Natural killer cell treated with Interleukin-12 subunit alpha and Interleukin-12 subunit beta and Interleukin-15 and Interleukin-18, amount 100 ng/mL, for 72 hours (primary cell): ENCODE data around the gene ADAMTSL2. TPM values are rescaled to one million over a fixed set of nuclear protein-coding genes. Genes with fewer than 3 reads are reported as not detected.
"Not testable (repeated sequence)": the region's sequence is repeated elsewhere in the genome, so short reads cannot be mapped to it uniquely, and the experiment has no call there.

Source experiments
- ATAC-seq, 2 donors: fragments of 150-1000 bp; cut with Tn5 transposase in 1 of 2; sonication (Bioruptor Pico), chemical (Tn5 transposase) in 1 of 2; 2 replicates each; pipeline ENCODE4 v1.10.0; 2021
- DNase-seq: peaks from one replicate; pipeline ENCODE4 v3.0.0; 2022; ENCODE audit warnings: low spot score
- H3K27ac Mint-ChIP-seq, 2 donors: 1 replicate in 1 of 2; 2 replicates in 1 of 2; pipeline ENCODE4 v1.8.0; 2022; ENCODE audit warnings: mixed read lengths in 2 of 2, mild to moderate bottlenecking in 1 of 2, moderate library complexity in 1 of 2
- H3K27me3 Mint-ChIP-seq, 2 donors: 1 replicate in 1 of 2; 2 replicates in 1 of 2; pipeline ENCODE4 v1.8.0; 2022; ENCODE audit warnings: mixed read lengths in 2 of 2
- H3K36me3 Mint-ChIP-seq: one replicate; pipeline ENCODE4 v1.8.0; 2022; ENCODE audit warnings: mixed read lengths
- H3K4me1 Mint-ChIP-seq, 2 donors: 1 replicate in 1 of 2; 2 replicates in 1 of 2; pipeline ENCODE4 v1.8.0; 2022; ENCODE audit warnings: low read depth in 2 of 2, mixed read lengths in 2 of 2, mild to moderate bottlenecking in 1 of 2
- H3K4me3 Mint-ChIP-seq: one replicate; pipeline ENCODE4 v1.8.0; 2022; ENCODE audit warnings: mixed read lengths
- H3K9me3 Mint-ChIP-seq: 2 replicates; pipeline ENCODE4 v1.8.0; 2022; ENCODE audit warnings: mixed read lengths
- total RNA-seq, 2 donors: library from RNA; stranded (reverse); gene quantifications; one replicate each; pipeline ENCODE4 v1.2.3, GENCODE V29; 2022

The ADAMTSL2 gene
- total RNA-seq, 2 donors from 2014 or later, result not detected

- DNase-seq (peak; percentile 81), ATAC-seq (peak; percentile 60 to 82)
- Mint-ChIP-seq H3K4me1 (peaks cover 17 to 22% of the 10 kb centered on the region in 2 donors), H3K9me3 (no peaks in the 10 kb centered on the region), H3K4me3 (peak overlapping the region; percentile 80), H3K36me3 (no peaks in the 10 kb centered on the region), H3K27me3 (peaks cover 5 to 13% of the 10 kb centered on the region in 2 donors), H3K27ac (peak overlapping the region; percentile 38 to 90)
These were observed 24.0 kb downstream of the ADAMTSL2 start for GRCh38 chr9:133558191-133559126.

DNA sequence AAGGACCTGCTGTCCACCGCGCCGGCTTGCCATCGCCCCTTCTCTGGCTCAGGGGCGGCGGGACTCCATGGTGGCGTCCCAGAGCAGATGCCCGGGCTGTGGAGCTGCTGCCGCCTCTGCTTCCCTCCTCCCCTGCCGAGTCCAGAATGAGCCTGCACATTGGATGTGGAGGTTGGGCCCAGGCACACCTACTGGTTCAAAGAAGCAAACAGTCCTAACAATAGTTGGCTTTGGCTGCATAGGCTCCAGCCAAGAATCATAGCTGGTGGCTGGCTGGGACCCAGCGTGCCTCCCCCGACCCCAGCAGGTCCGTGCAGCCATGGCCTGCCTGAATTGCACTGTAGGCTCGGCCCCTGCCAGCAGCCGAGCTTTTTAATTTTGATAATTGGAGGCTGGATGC lies 25.8 kb downstream of the ADAMTSL2 start:
- no peak overlapping the region for H3K4me3 Mint-ChIP-seq
- no peaks in the 10 kb centered on the region for H3K36me3 Mint-ChIP-seq
- H3K9me3 Mint-ChIP-seq, result no peaks in the 10 kb centered on the region
- peaks cover 18 to 22% of the 10 kb centered on the region in 2 donors for H3K4me1 Mint-ChIP-seq
- no peak for DNase-seq
- peaks cover 5 to 13% of the 10 kb centered on the region in 2 donors for H3K27me3 Mint-ChIP-seq
- ATAC-seq, result no peak
- H3K27ac Mint-ChIP-seq, result no peak overlapping the region

DNA sequence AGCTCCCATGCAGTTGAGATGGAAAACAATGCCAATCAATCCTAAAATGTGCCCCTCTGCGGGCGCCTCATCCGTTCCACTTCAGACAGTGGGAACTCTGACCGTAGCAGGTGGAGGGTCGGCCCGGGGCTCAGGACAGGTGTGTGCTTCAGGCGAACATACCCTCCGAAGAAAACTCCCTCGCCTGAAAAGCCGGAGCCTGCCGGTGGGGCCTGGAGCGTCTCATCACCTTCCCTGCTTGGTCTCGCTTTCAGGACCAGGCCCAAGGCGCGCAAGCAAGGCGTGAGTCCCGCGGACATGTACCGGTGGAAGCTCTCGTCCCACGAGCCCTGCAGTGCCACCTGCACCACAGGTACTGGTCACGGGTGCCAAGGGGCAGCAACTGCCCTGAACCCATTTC lies 26.4 kb downstream of the ADAMTSL2 start:
- Mint-ChIP-seq H3K4me3 (no peak overlapping the region), H3K9me3 (no peaks in the 10 kb centered on the region), H3K4me1 (peaks cover 18 to 22% of the 10 kb centered on the region in 2 donors), H3K27me3 (peaks cover 5 to 13% of the 10 kb centered on the region in 2 donors), H3K36me3 (no peaks in the 10 kb centered on the region), H3K27ac (no peak overlapping the region)
- ATAC-seq (no peak), DNase-seq (no peak)

DNA sequence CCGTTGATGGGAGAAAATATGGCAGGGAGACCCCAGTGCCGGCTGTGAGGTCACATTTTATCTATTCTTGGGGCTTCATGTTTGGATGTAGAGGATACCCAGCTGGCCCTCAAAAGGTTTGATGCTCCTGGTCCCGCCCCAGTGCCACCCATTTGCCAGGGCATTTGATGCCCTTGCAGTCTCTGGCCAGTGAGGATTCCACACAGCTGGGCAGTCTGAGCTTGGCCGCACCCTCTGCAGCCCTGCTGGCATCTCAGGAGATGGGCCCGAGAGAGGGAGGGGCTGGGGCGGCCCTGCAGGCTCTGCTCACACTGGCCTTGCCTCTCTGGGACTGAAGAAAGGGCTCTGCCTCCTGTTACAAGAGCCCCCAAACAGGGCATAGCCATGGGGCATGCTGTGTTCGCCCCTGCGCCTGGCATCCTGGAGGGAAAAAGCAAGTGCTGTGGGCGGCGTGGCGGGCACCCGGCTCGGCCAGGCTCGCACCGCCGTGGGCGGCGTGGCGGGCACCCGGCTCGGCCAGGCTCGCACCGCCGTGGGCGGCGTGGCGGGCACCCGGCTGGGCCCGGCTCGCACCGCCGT lies 27.6 kb downstream of the ADAMTSL2 start:
- H3K27ac Mint-ChIP-seq, result no peak overlapping the region
- peaks cover 5 to 9% of the 10 kb centered on the region in 2 donors for H3K27me3 Mint-ChIP-seq
- no peak overlapping the region for H3K4me3 Mint-ChIP-seq
- no peaks in the 10 kb centered on the region for H3K9me3 Mint-ChIP-seq
- H3K36me3 Mint-ChIP-seq, result no peaks in the 10 kb centered on the region
- ATAC-seq (no peak), DNase-seq (no peak)
- peaks cover 18 to 22% of the 10 kb centered on the region in 2 donors for H3K4me1 Mint-ChIP-seq

DNA sequence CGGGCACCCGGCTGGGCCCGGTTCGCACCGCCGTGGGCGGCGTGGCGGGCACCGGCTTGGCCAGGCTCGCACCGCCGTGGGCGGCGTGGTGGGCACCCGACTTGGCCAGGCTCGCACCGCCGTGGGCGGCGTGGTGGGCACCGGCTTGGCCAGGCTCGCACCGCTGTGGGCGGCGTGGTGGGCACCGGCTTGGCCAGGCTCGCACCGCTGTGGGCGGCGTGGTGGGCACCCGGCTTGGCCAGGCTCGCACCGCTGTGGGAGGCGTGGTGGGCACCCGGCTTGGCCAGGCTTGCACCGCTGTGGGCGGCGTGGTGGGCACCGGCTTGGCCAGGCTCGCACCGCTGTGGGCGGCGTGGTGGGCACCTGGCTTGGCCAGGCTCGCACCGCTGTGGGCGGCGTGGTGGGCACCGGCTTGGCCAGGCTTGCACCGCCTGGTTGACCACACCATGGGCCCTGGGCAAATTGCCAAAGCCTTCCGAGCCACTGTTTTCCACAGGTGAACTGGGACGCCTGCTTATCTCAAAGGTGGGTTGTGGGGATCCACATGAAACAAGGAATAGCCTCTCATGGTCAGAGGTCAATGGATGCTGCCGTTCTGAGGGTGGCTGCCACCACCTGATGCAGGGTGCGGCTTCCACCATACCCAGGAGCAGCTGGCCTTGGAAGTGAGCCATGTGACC lies 28.2 kb downstream of the ADAMTSL2 start:
- no peak overlapping the region for H3K4me3 Mint-ChIP-seq
- no peaks in the 10 kb centered on the region for H3K9me3 Mint-ChIP-seq
- no peak overlapping the region for H3K27ac Mint-ChIP-seq
- H3K36me3 Mint-ChIP-seq, result no peaks in the 10 kb centered on the region
- H3K27me3 Mint-ChIP-seq, result peaks cover 5 to 11% of the 10 kb centered on the region in 2 donors
- peaks cover 16 to 18% of the 10 kb centered on the region in 2 donors for H3K4me1 Mint-ChIP-seq
- DNase-seq, result no peak
- no peak for ATAC-seq

DNA sequence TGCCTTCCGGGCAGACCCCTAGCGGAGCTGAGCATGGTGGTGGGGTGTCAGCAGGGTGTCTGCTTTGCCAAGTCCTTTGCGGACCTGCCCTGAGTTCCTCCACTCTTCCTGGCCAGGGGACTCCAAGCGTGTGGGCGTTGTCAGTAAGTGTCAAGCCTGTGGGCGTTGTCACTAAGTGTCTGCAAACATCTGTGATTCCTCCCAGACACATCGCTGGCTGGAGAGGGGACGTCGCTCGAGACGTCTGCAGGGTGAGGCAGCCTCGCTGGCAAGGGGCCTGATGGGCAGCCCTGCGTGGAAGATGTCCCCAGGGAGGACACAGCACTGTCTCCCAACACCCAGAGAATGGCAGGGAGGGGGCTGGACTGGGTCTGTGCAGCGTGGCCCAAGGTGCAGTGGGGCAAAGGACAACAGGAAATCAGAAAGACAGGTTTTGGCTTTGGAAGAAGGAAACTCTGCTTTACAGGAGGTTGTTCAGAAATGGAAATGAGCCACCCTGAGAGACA lies 28.8 kb downstream of the ADAMTSL2 start:
- Mint-ChIP-seq H3K27ac (no peak overlapping the region), H3K36me3 (no peaks in the 10 kb centered on the region), H3K9me3 (no peaks in the 10 kb centered on the region), H3K4me3 (no peak overlapping the region), H3K27me3 (peaks cover 5 to 11% of the 10 kb centered on the region in 2 donors), H3K4me1 (peaks cover 10 to 12% of the 10 kb centered on the region in 2 donors)
- DNase-seq, result no peak
- ATAC-seq, result no peak

GRCh38 chr9:133563814-133564213 lies 29.3 kb downstream of the ADAMTSL2 start:
- not testable (repeated sequence) for H3K27ac Mint-ChIP-seq, DNase-seq, H3K36me3 Mint-ChIP-seq, H3K4me1 Mint-ChIP-seq, ATAC-seq, H3K4me3 Mint-ChIP-seq, H3K9me3 Mint-ChIP-seq
- H3K27me3 Mint-ChIP-seq, result peaks cover 5 to 10% of the 10 kb centered on the region in 2 donors

GRCh38 chr9:133564451-133565116 lies 30.1 kb downstream of the ADAMTSL2 start:
- Mint-ChIP-seq H3K27ac (no peak overlapping the region), H3K36me3 (no peaks in the 10 kb centered on the region)

GRCh38 chr9:133566382-133566781 lies 31.9 kb downstream of the ADAMTSL2 start:
- no peak overlapping the region for H3K4me3 Mint-ChIP-seq
- ATAC-seq (no peak), DNase-seq (no peak)
- peaks cover 2 to 4% of the 10 kb centered on the region in 2 donors for H3K4me1 Mint-ChIP-seq
- H3K27me3 Mint-ChIP-seq, result peaks cover 7 to 8% of the 10 kb centered on the region in 2 donors
- no peak overlapping the region for H3K27ac Mint-ChIP-seq
- no peaks in the 10 kb centered on the region for H3K9me3 Mint-ChIP-seq
- H3K36me3 Mint-ChIP-seq, result no peaks in the 10 kb centered on the region

More at GRCh38 chr9:133564451-133565116, 30.1 kb downstream of the ADAMTSL2 start:
- ATAC-seq (no peak), DNase-seq (no peak)
- H3K4me3 Mint-ChIP-seq, result no peak overlapping the region
- peaks cover 4 to 6% of the 10 kb centered on the region in 2 donors for H3K4me1 Mint-ChIP-seq
- H3K27me3 Mint-ChIP-seq, result peaks cover 8 to 11% of the 10 kb centered on the region in 2 donors
- no peaks in the 10 kb centered on the region for H3K9me3 Mint-ChIP-seq

GRCh38 chr9:133566817-133567216 lies 32.3 kb downstream of the ADAMTSL2 start:
- H3K9me3 Mint-ChIP-seq, result no peaks in the 10 kb centered on the region
- DNase-seq, result no peak
- H3K4me1 Mint-ChIP-seq, result peaks cover 2 to 4% of the 10 kb centered on the region in 2 donors
- ATAC-seq, result peak in 1 of 2 donors; percentile 2
- peaks cover 6 to 8% of the 10 kb centered on the region in 2 donors for H3K27me3 Mint-ChIP-seq
- no peak overlapping the region for H3K27ac Mint-ChIP-seq
- H3K4me3 Mint-ChIP-seq, result no peak overlapping the region
- H3K36me3 Mint-ChIP-seq, result no peaks in the 10 kb centered on the region

DNA sequence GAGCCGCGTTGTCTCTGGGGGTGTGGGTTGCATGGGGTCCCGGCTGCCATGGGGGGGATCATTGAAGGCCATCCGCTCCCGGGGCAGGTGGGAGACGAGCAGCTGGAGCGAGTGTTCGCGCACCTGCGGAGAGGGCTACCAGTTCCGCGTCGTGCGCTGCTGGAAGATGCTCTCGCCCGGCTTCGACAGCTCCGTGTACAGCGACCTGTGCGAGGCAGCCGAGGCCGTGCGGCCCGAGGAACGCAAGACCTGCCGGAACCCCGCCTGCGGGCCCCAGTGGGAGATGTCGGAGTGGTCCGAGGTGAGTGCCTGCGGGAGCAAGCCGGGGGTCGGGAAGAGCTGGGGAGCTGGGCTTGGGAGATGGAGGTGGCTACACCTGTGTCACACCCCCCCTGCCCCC lies 33.7 kb downstream of the ADAMTSL2 start:
- H3K4me3 Mint-ChIP-seq, result no peak overlapping the region
- H3K4me1 Mint-ChIP-seq, result peaks cover 2 to 4% of the 10 kb centered on the region in 2 donors
- no peak for DNase-seq
- H3K27me3 Mint-ChIP-seq, result peaks cover 6 to 8% of the 10 kb centered on the region in 2 donors
- H3K9me3 Mint-ChIP-seq, result no peaks in the 10 kb centered on the region
- no peak for ATAC-seq
- H3K36me3 Mint-ChIP-seq, result no peaks in the 10 kb centered on the region
- H3K27ac Mint-ChIP-seq, result no peak overlapping the region

DNA sequence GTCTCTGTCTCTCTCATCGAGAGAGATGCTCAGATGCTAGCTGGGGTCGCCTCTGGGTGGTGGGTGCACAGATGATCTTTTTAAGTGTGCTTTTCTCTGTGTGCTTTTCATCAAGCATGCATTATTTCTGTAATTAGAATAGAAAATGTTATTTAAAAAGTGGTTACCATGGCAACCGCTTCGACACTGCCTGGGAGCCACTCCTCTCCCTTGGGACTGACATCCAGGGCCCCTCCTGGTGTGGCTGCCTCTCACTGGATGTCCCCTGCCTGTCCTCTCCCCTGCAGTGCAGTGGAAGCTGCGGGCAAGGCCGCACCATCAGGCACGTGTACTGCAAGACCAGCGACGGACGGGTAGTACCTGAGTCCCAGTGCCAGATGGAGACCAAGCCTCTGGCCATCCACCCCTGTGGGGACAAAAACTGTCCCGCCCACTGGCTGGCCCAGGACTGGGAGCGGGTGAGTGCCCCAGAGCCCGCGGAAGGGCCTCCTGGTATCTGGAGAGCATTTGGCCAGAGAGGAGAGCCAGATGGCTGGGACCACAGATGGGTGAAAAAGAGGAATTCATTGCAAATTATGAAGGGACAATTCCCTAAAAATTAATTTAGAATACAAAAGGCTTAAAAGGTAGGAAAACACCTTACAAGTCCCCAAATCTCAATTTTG lies 34.7 kb downstream of the ADAMTSL2 start:
- no peaks in the 10 kb centered on the region for H3K9me3 Mint-ChIP-seq
- H3K36me3 Mint-ChIP-seq, result no peaks in the 10 kb centered on the region
- peaks cover 6 to 8% of the 10 kb centered on the region in 2 donors for H3K27me3 Mint-ChIP-seq
- no peak overlapping the region for H3K27ac Mint-ChIP-seq
- ATAC-seq (no peak), DNase-seq (no peak)
- H3K4me1 Mint-ChIP-seq, result no peaks in the 10 kb centered on the region
- H3K4me3 Mint-ChIP-seq, result no peak overlapping the region
